ENCODE data around the gene OLIG2. TPM values are rescaled to one million over a fixed set of nuclear protein-coding genes. Genes with fewer than 3 reads are reported as not detected.

Gene OLIG2
- total RNA-seq, 2 experiments from 2014 or later: not detected

GRCh38 chr21:32977216-32977615 is 48.5 kb upstream of the OLIG2 start:
- Histone ChIP-seq H3K9me2 (ENCODE audit: insufficient read depth, low read length) (no peaks in the 10 kb centered on the region), H3K4me3 (ENCODE audit: low read depth, low read length, poor library complexity, severe bottlenecking) (no peak overlapping the region), H3K4me1 (ENCODE audit: insufficient read depth, low read length, poor library complexity, severe bottlenecking) (no peaks in the 10 kb centered on the region), H2AFZ (ENCODE audit: low read length) (no peak overlapping the region), H3K79me2 (ENCODE audit: insufficient read depth, low read depth, low read length) (no peaks in the 10 kb centered on the region), H4K20me1 (ENCODE audit: insufficient read depth, low read length) (no peaks in the 10 kb centered on the region), H3K4me2 (ENCODE audit: low read length) (no peak overlapping the region), H3K36me3 (ENCODE audit: insufficient read depth, low read length) (no peaks in the 10 kb centered on the region), H3K9me3 (ENCODE audit: low read length) (no peaks in the 10 kb centered on the region), H3K27ac (ENCODE audit: low read depth, low read length, poor library complexity, severe bottlenecking) (no peak overlapping the region)
- no peak for DNase-seq (ENCODE audit: low spot score)
- ChIA-PET POLR2A (interaction anchor here (0.6 to 0.9 kb wide), 3 partner anchors 14 to 102 kb away, joined by 3 to 9 read pairs (median 4); no protein-coding TSS in a partner anchor), CTCF (ENCODE audit: unreplicated experiment) (no interaction called here)
- no peak for TF ChIP-seq CTCF (conservative IDR thresholded peaks at IDR 0.05; ENCODE audit: low read length)
- TF ChIP-seq EZH2phosphoT487 (IDR thresholded peaks at IDR 0.05; ENCODE audit: borderline replicate concordance, low read depth, low read length): no peak
- intact Hi-C loops (cut with micrococcal nuclease; ENCODE audit: unreplicated experiment): no loop called here
- BruUV-seq (replicated peaks): no TSS peak

- BruUV-seq (replicated peaks): no TSS peak
- Histone ChIP-seq H3K79me2 (ENCODE audit: insufficient read depth, low read depth, low read length) (no peaks in the 10 kb centered on the region), H3K27ac (ENCODE audit: low read depth, low read length, poor library complexity, severe bottlenecking) (no peak overlapping the region), H4K20me1 (ENCODE audit: insufficient read depth, low read length) (no peaks in the 10 kb centered on the region), H3K9me2 (ENCODE audit: insufficient read depth, low read length) (no peaks in the 10 kb centered on the region), H3K4me3 (ENCODE audit: low read depth, low read length, poor library complexity, severe bottlenecking) (no peak overlapping the region), H3K4me1 (ENCODE audit: insufficient read depth, low read length, poor library complexity, severe bottlenecking) (no peaks in the 10 kb centered on the region), H2AFZ (ENCODE audit: low read length) (no peak overlapping the region), H3K4me2 (ENCODE audit: low read length) (no peak overlapping the region), H3K9me3 (ENCODE audit: low read length) (no peaks in the 10 kb centered on the region), H3K36me3 (ENCODE audit: insufficient read depth, low read length) (no peaks in the 10 kb centered on the region)
- intact Hi-C loops (cut with micrococcal nuclease; ENCODE audit: unreplicated experiment): no loop called here
- ChIA-PET POLR2A (no interaction called here), CTCF (ENCODE audit: unreplicated experiment) (no interaction called here)
- TF ChIP-seq EZH2phosphoT487 (IDR thresholded peaks at IDR 0.05; ENCODE audit: borderline replicate concordance, low read depth, low read length) (no peak), CTCF (conservative IDR thresholded peaks at IDR 0.05; ENCODE audit: low read length) (no peak)
- no peak for DNase-seq (ENCODE audit: low spot score)
Measured at GRCh38 chr21:32978331-32979270, 47.1 kb upstream of the OLIG2 start.

Measured in OCI-LY7 (cell line).